ENCODE measurements around the gene CERK.

GRCh38 chr22:46769191-46769675 is 31.2 kb upstream of the CERK start:
- TF ChIP-seq CTCF (conservative IDR thresholded peaks at IDR 0.05 in 1 of 2, IDR thresholded peaks at IDR 0.05 in 1 of 2; ENCODE audit: extremely low read depth in 1 of 2, insufficient read depth in 1 of 2, low read depth in 1 of 2, low read length in 2 of 2) (no peak), EZH2 (IDR thresholded peaks at IDR 0.05; ENCODE audit: borderline replicate concordance, low read length) (no peak)
